HG03139 (cell line): ENCODE data around the gene TLE1.
"Not testable (repeated sequence)": the region's sequence is repeated elsewhere in the genome, so short reads cannot be mapped to it uniquely, and the experiment has no call there.

Experiments
- ATAC-seq: cut with Tn5 transposase; IDR thresholded peaks from one replicate; pipeline ENCODE4 v1.9.1; 2021; ENCODE audit not compliant: unreplicated experiment

TLE1 gene

GRCh38 chr9:81622471-81623255 is 66.7 kb downstream of the TLE1 start:
- ATAC-seq: no peak

DNA sequence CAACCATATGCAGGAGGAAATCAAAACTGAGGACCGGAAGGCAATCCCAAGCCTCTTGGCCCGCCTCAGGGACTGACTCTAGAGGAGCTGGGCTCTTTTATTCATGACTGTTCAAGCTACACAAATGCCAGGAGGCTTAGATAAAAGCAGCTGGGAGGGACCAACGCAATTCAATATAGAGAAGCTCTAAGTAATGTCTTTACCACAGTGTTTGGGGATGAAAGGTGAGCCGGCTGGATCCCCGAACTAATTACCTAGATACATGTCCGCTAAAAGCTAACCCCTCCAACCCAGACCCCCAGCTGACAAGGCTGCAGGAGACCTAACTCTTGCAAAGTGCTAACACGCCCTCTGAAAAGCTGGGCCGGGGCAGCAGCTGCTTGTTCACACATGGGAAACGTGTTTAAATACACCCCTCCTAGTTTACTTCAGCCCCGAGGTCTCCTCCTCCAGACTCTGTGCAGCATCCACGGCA is 67.5 kb downstream of the TLE1 start:
- no peak for ATAC-seq

- ATAC-seq: no peak
Observed at GRCh38 chr9:81621118-81621517, 68.2 kb downstream of the TLE1 start.

DNA sequence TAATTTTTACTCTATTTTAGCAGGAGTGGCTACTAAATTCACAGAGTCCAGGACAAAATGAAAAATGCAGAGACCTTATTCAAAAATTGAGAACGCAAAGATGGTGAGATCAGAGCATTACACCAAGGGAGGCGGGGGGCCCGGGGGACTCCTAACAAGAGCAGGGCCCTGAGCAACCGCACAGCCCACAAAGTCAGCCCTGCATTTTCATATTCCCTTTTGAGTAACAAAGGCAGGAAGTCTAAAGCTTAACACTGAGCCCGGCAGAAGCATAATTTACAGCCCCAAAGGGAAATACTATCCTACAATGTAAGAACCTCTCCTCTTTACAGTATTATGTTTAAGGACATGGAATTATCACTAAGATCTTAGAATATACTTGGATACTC is 69.4 kb downstream of the TLE1 start:
- peak; percentile 66 for ATAC-seq

DNA sequence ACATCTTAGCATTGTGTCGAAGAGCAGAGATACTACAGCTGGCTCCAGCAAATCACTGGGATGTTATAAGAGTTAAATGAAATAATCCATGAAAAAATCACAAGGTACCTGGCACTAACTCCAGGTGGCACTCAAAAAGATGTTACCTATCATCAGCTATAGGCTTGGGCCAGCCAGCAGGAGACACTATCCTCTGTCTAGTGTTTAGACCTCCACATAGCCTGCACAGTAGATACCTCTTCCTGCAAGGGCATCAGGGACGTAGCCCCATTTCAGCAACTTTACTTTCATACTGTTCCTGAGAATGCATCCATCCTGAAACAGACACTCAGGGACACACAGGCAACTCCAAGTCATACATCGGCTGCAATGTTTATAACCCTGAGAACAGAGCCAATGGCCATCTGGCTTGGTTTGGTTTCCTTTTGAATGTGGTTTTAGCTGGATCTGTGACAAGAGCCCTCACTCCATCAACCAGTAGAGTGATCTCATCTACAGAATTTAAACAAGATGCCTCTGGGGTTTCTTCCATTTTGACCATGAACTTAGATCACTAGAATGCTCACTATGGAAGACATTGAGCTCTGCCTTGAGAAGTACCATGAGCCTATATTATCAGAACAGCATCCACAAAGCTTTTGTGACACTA is 69.9 kb downstream of the TLE1 start:
- no peak for ATAC-seq

DNA sequence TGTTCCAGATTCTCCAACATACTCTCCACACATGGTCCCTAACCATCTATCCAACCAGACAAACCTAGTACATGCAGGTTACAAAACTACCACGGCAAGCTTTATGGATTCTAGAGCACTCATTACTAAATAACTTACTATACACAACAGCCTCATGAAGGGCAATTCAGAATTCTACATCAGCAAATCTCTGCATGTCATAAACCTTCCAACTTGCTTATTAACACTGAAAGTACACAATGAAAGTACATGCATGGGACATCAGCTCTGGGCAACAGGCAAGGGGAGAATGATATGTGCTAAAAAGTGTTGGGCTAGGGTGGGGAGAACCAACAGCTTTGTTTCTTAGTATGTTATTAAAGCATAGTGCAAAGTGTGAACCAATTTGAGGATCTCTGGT is 70.4 kb downstream of the TLE1 start:
- ATAC-seq: no peak

DNA sequence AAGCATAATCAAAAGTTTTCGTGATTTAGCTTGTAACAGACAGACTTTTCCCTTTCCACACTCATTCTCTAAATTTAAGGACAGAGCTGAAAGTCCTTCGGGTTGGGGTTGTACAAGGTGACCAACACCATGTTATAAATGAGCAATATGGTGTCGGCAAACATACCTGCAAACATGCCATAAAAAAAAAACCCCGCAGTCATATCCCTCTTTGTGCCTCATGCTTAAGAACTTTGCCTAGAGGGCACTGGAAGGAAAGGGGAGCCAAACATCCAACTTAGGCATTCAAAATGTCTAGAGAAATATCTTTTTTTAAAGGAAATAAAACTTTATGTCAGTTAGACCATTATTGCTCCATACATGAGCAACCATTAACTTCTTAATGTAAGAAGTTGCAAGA is 73.2 kb downstream of the TLE1 start:
- ATAC-seq: no peak

- ATAC-seq: no peak
Observed at GRCh38 chr9:81614335-81614734, 75.0 kb downstream of the TLE1 start.

GRCh38 chr9:81613002-81613812 is 76.1 kb downstream of the TLE1 start:
- no peak for ATAC-seq

DNA sequence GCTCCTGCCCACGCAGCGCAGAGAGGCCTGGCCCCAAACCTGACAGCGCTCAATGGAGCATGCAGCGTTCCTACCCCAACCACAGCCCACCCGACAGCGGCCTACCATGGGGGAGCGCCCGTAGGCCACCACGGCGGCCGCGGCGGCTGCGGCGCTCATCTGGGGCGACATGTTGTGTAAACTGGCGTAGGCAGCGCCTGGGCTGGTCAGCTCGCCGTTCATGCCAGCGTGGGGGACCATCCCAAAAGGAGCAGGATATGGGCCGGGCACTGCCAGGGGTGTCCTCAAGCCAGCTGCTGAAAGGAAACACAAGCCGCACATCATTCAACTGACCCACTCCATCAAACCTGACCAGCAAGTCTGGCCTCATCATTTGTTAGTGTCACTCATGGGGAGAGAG is 77.7 kb downstream of the TLE1 start:
- no peak for ATAC-seq

DNA sequence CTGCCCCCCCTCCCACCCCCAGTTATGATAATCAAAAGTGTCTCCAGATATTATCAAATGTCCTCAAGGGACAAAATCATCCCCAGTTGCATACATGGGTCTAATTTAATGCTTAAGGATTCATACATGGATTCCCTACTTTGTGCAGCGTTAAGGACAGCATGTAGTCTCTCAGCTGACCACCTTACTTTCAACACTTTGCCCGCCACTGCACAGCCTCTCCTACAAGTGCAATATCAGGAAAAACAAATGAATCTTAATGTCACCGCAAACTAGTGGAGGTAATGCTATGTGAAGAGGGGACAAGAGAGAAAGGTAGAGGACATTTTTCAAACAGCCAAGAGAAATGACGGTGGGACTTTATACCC is 78.6 kb downstream of the TLE1 start:
- no peak for ATAC-seq

- peak; percentile 50 for ATAC-seq
Observed at GRCh38 chr9:81609782-81610739, 79.3 kb downstream of the TLE1 start.

DNA sequence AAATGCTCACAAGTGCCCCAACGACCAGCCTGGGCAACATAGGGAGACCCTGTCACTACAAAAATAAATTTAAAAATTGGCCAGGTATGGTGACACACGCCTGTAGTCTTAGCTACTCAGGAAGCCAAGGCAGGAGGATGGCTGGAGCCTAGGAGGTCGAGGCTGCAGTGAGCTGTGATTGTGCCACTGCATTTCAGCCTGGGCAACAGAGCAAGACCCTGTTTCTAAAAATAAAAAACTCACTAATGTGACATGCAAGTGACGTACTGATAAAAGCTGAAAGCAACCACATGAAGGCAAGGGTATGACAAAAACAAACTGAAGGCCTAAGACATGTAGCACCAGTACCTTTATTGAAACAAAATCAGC is 81.1 kb downstream of the TLE1 start:
- no peak for ATAC-seq

- no peak for ATAC-seq
Observed at GRCh38 chr9:81607593-81608288, 81.6 kb downstream of the TLE1 start.

GRCh38 chr9:81606261-81606660 is 83.1 kb downstream of the TLE1 start:
- ATAC-seq: not testable (repeated sequence)

DNA sequence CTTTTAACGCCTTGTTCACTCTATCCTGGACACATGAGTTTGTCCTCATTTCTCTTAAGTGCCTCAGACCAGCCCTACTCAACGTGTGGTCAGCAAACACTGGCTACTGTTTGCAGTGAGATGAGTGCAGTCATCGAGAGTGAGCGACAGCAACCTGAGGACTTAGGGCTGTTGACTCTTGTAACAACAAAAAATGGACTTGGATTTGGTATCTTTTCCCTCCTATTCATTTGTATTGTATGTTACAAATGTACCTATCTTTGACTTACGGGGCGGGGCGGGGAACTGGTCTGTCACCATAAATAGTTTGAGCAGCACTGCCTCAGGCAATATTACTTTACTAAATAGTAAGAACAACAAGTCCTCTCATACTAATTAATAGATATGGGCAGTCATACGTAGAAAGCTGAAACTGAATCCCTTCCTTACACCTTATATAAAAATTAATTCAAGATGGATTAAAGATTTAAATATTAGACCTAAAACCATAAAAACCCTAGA is 84.1 kb downstream of the TLE1 start:
- ATAC-seq: no peak

DNA sequence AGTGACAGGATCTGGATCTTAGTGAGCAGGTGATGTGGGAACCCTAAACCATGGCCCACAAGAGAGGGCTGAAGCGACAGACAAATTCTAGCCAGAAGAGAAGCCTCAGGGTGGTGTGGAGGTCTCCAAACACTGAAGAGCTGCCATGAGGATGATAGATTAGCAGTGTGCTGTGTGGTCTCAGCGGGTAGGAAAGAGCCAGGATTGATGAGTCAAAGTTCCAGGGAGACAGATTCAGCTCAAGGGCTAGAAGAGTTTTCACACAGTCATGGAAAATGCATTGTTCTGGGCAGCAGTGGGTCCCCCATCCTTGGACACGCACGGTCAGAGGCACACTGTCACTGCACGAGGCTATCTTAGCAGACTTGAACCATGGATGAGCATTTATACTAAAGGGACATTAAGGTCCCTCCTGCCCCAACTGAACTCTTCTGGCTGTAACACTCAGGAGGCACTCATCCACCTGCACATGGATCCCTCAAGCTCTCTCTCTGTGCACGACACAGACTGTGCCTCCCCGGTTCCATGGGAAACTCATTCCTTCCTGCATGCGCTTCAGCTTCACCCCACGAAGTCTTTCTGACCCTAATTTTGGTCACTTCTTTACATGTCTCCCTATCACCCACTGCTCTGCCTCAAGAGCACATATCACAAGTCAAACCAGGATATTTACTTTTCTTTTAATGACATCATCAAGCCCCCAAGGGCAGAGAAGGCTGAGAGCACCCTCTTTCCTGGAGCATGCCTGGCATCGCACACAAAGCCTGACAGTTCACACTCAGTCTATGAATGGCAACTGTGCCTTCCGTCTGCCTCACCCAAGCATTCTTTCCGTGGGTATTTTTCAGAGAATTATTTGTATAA is 84.8 kb downstream of the TLE1 start:
- no peak for ATAC-seq

DNA sequence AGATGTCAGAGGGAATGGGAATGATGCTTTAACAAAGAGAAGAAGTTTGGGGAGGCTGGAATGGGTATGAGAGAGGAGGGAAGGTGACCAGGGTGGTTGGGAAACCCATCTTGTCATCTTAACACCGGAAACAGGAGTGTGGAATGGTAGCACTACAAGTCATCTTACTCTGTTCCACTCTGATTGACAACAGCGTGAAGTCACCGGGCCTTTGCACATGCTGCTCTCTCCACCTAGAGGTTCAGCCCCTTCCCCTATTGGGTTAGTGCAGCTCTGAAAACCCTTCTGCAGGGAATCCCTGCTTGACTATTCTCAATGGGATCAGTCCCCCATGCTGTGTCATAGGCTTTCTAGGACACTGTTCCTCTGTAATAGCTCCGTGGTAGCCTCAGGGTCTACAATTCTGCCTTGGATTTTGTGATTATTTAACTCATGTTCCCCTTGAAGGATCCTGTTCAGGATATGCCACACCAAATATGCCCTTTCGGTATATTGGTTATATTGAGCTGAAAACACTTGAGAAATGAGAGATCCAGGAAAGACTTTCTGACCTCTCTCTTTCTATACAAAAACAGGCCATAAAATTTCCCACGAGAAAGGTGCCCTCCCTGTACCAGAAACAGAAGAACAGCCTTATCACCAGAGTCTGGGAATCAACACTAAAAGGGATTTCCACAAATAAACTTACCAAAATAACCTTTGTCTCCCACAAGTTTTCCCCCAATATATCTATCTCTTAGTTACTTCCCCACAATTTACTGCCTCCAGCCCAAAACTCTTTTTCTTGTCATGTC is 86.3 kb downstream of the TLE1 start:
- ATAC-seq: no peak
